H9 (cell line): ENCODE data around the gene KCNK1. TPM values are rescaled to one million over a fixed set of nuclear protein-coding genes. Genes with fewer than 3 reads are reported as not detected.

Experiments
- DNase-seq: peaks from one replicate; pipeline ENCODE4 v3.0.0-alpha.2; 2017
- H2AFZ ChIP-seq: one replicate; pipeline ENCODE4 v1.6.1; 2013; ENCODE audit warnings: mild to moderate bottlenecking, low read length, control low read depth, moderate library complexity
- H2AK5ac ChIP-seq: 2 replicates; pipeline ENCODE4 v1.6.1; 2013; ENCODE audit warnings: low read length, control low read depth, mixed read lengths; ENCODE audit not compliant: insufficient read length
- H2BK120ac ChIP-seq: one replicate; pipeline ENCODE4 v1.6.1; 2013; ENCODE audit warnings: low read depth, mild to moderate bottlenecking, low read length, control low read depth, inconsistent platforms; ENCODE audit not compliant: poor library complexity, severe bottlenecking
- H2BK12ac ChIP-seq: 2 replicates; pipeline ENCODE4 v1.6.1; 2013; ENCODE audit warnings: low read length, control low read depth, mixed read lengths, low read depth; ENCODE audit not compliant: insufficient read length
- H2BK15ac ChIP-seq: 2 replicates; pipeline ENCODE4 v1.6.1; 2013; ENCODE audit warnings: low read depth, low read length, control low read depth
- H2BK20ac ChIP-seq: one replicate; pipeline ENCODE4 v1.6.1; 2013; ENCODE audit warnings: low read depth, mild to moderate bottlenecking, low read length, control low read depth, inconsistent platforms; ENCODE audit not compliant: poor library complexity, severe bottlenecking
- H2BK5ac ChIP-seq: 2 replicates; pipeline ENCODE4 v1.6.1; 2013; ENCODE audit warnings: low read length, control low read depth, mixed read lengths; ENCODE audit not compliant: insufficient read length
- H3K14ac ChIP-seq: 2 replicates; pipeline ENCODE4 v1.6.1; 2013; ENCODE audit warnings: low read length, control low read depth; ENCODE audit not compliant: insufficient read depth
- H3K18ac ChIP-seq: 2 replicates; pipeline ENCODE4 v1.6.1; 2013; ENCODE audit warnings: low read depth, mild to moderate bottlenecking, mixed read lengths, low read length, control low read depth; ENCODE audit not compliant: insufficient read length
- H3K23ac ChIP-seq: 2 replicates; pipeline ENCODE4 v1.6.1; 2013; ENCODE audit warnings: low read length, control low read depth, mixed read lengths, low read depth; ENCODE audit not compliant: insufficient read length
- H3K23me2 ChIP-seq: 2 replicates; pipeline ENCODE4 v1.6.1; 2013; ENCODE audit warnings: low read depth, mild to moderate bottlenecking, mixed read lengths, low read length, control low read depth; ENCODE audit not compliant: insufficient read length, poor library complexity, severe bottlenecking
- H3K27ac ChIP-seq: 2 replicates; pipeline ENCODE4 v1.5.1; 2013; ENCODE audit warnings: low read length, control low read depth, mixed read lengths, low read depth; ENCODE audit not compliant: insufficient read length
- H3K27me3 ChIP-seq: 2 replicates; pipeline ENCODE4 v1.6.1; 2013; ENCODE audit warnings: low read length, control low read depth, inconsistent platforms; ENCODE audit not compliant: insufficient read depth
- H3K4ac ChIP-seq: 2 replicates; pipeline ENCODE4 v1.6.1; 2013; ENCODE audit warnings: low read depth, mild to moderate bottlenecking, control low read depth, inconsistent platforms, low read length, moderate library complexity
- H3K4me1 ChIP-seq: 2 replicates; pipeline ENCODE4 v1.6.1; 2013; ENCODE audit warnings: low read length, control low read depth, inconsistent platforms; ENCODE audit not compliant: insufficient read depth
- H3K4me2 ChIP-seq: 2 replicates; pipeline ENCODE4 v1.6.1; 2013; ENCODE audit warnings: low read length, control low read depth, mixed read lengths; ENCODE audit not compliant: insufficient read length, insufficient read depth
- H3K56ac ChIP-seq: 2 replicates; pipeline ENCODE4 v1.6.1; 2013; ENCODE audit warnings: low read depth, mild to moderate bottlenecking, mixed read lengths, low read length, control low read depth; ENCODE audit not compliant: insufficient read length
- H3K79me1 ChIP-seq: 2 replicates; pipeline ENCODE4 v1.6.1; 2013; ENCODE audit warnings: low read depth, mild to moderate bottlenecking, moderate library complexity, low read length, control low read depth, inconsistent platforms; ENCODE audit not compliant: insufficient read depth, poor library complexity, severe bottlenecking
- H3K79me2 ChIP-seq: 2 replicates; pipeline ENCODE4 v1.6.1; 2013; ENCODE audit warnings: low read length, control low read depth, inconsistent platforms; ENCODE audit not compliant: insufficient read depth
- H3K9ac ChIP-seq: 2 replicates; pipeline ENCODE4 v1.6.1; 2013; ENCODE audit warnings: low read length, control low read depth, mixed read lengths; ENCODE audit not compliant: insufficient read length; ENCODE audit errors: extremely low read depth
- H3K9me3 ChIP-seq: one replicate; pipeline ENCODE4 v1.6.1; 2013; ENCODE audit warnings: low read depth, low read length, inconsistent platforms; ENCODE audit not compliant: control insufficient read depth
- H3T11ph ChIP-seq: one replicate; pipeline ENCODE4 v1.6.1; 2013; ENCODE audit warnings: mild to moderate bottlenecking, low read length, control low read depth, inconsistent platforms
- H4K20me1 ChIP-seq: one replicate; pipeline ENCODE4 v1.6.1; 2013; ENCODE audit not compliant: control insufficient read depth, insufficient read length, insufficient read depth
- H4K5ac ChIP-seq: 2 replicates; pipeline ENCODE4 v1.6.1; 2013; ENCODE audit warnings: low read depth, mild to moderate bottlenecking, mixed read lengths, low read length, control low read depth; ENCODE audit not compliant: insufficient read length
- H4K8ac ChIP-seq: replicated peaks from 2 replicates; pipeline ENCODE4 v1.6.1; 2013; ENCODE audit warnings: low read length, control low read depth, mixed read lengths, low read depth; ENCODE audit not compliant: insufficient read length
- H4K91ac ChIP-seq: 2 replicates; pipeline ENCODE4 v1.6.1; 2013; ENCODE audit warnings: low read depth, mild to moderate bottlenecking, moderate library complexity, mixed read lengths, low read length, control low read depth; ENCODE audit not compliant: insufficient read length
- H3K27ac Mint-ChIP-seq, 3 experiments: 2 replicates in 2 of 3; 3 replicates in 1 of 3; pipeline ENCODE4 v1.8.0; 2020 to 2021; ENCODE audit warnings: mixed read lengths in 3 of 3, mild to moderate bottlenecking in 1 of 3, moderate library complexity in 1 of 3
- H3K27me3 Mint-ChIP-seq: 2 replicates; pipeline ENCODE4 v1.8.0; 2021; ENCODE audit warnings: low read depth, mild to moderate bottlenecking, moderate library complexity, mixed read lengths
- H3K36me3 Mint-ChIP-seq, 3 experiments: 2 replicates in 2 of 3; 3 replicates in 1 of 3; pipeline ENCODE4 v1.8.0; 2020 to 2021; ENCODE audit warnings: low read depth in 3 of 3, mixed read lengths in 3 of 3; ENCODE audit not compliant: insufficient read depth in 1 of 3
- H3K4me1 Mint-ChIP-seq, 2 experiments: 2 replicates each; pipeline ENCODE4 v1.8.0; 2020; ENCODE audit warnings: mixed read lengths in 2 of 2
- H3K4me3 Mint-ChIP-seq, 2 experiments: 2 replicates in 1 of 2; 3 replicates in 1 of 2; pipeline ENCODE4 v1.8.0; 2020 to 2021; ENCODE audit warnings: mild to moderate bottlenecking in 2 of 2, mixed read lengths in 2 of 2, moderate library complexity in 1 of 2
- H3K9me3 Mint-ChIP-seq, 2 experiments: 2 replicates in 1 of 2; 3 replicates in 1 of 2; pipeline ENCODE4 v1.8.0; 2020; ENCODE audit warnings: mild to moderate bottlenecking in 2 of 2, mixed read lengths in 2 of 2, moderate library complexity in 1 of 2
- CTCF ChIP-seq: fragments of 200-600 bp; sonication (generic); conservative IDR thresholded peaks from 3 replicates; pipeline ENCODE4 v1.8.0; 2021; ENCODE audit warnings: antibody characterized with exemption, mild to moderate bottlenecking
- WGBS: extraction: QIAGEN DNeasy Blood & Tissue Kit; methylation state at CpG from one replicate; pipeline ENCODE4 v1.1.7; 2013; ENCODE audit warnings: missing lambda C conversion rate, low lambda C conversion rate, mixed read lengths; ENCODE audit not compliant: insufficient read length; ENCODE audit errors: extremely low coverage; 5-methylcytosine and 5-hydroxymethylcytosine counted together
- total RNA-seq: library from RNA; stranded (reverse); gene quantifications from 2 replicates; pipeline ENCODE4 v1.2.1, GENCODE V29; 2021

The KCNK1 gene
- total RNA-seq, 1 experiment from 2014 or later = 9.9 TPM

GRCh38 chr1:233647636-233648035, 33.7 kb downstream of the KCNK1 start:
- TF ChIP-seq CTCF = no peak
- no peak for DNase-seq
- H3K18ac ChIP-seq = no peak overlapping the region
- H3K36me3 Mint-ChIP-seq = peaks cover 0 to 8% (median 8%) of the 10 kb centered on the region in 3 experiments; a peak in 5 of 7 replicates
- peaks cover 3% of the 10 kb centered on the region for H3K4me1 ChIP-seq
- H3K9me3 Mint-ChIP-seq = no peaks in the 10 kb centered on the region; a peak in 1 of 5 replicates
- H3K79me2 ChIP-seq = 0 out of 2 replicates have a peak, but pooled peaks cover 2% of the 10 kb centered on the region
- H2BK20ac ChIP-seq = no peak overlapping the region
- no peak overlapping the region for H3K27ac ChIP-seq
- no CpG with 5 or more reads among the region's 2 CpGs for WGBS
- H4K8ac ChIP-seq = no peak overlapping the region
- H3T11ph ChIP-seq = no peak overlapping the region
- no peaks in the 10 kb centered on the region for H3K79me1 ChIP-seq
- H3K23ac ChIP-seq = no peak overlapping the region
- no peaks in the 10 kb centered on the region for H3K27me3 Mint-ChIP-seq
- H3K56ac ChIP-seq = no peak overlapping the region
- H2BK15ac ChIP-seq = no peak overlapping the region
- H3K4me2 ChIP-seq = no peak overlapping the region
- no peak overlapping the region for H2BK12ac ChIP-seq
- no peak overlapping the region for H3K27ac Mint-ChIP-seq
- H4K91ac ChIP-seq = no peak overlapping the region
- no peak overlapping the region for H2BK120ac ChIP-seq
- no peaks in the 10 kb centered on the region for H3K27me3 ChIP-seq
- H4K5ac ChIP-seq = no peak overlapping the region
- H3K14ac ChIP-seq = no peak overlapping the region
- H4K20me1 ChIP-seq = no peaks in the 10 kb centered on the region
- H3K4me3 Mint-ChIP-seq = no peak overlapping the region
- H3K23me2 ChIP-seq = no peaks in the 10 kb centered on the region
- H2AFZ ChIP-seq = no peak overlapping the region
- H3K4me1 Mint-ChIP-seq = peaks cover 6 to 12% of the 10 kb centered on the region in 2 experiments
- no peak overlapping the region for H3K9ac ChIP-seq
- H3K9me3 ChIP-seq = no peaks in the 10 kb centered on the region
- no peak overlapping the region for H2BK5ac ChIP-seq
- no peak overlapping the region for H2AK5ac ChIP-seq
- no peak overlapping the region for H3K4ac ChIP-seq
